Spleen (tissue), 11 donors: ENCODE results near the gene FSTL4. TPM values are rescaled to one million over a fixed set of nuclear protein-coding genes. Genes with fewer than 3 reads are reported as not detected.

Experiments used
- DNase-seq: peaks from one replicate; pipeline ENCODE4 v3.0.0-alpha.2; 2020
- H3K27ac ChIP-seq, 8 donors: fragments of 200-600 bp; sonication (generic) in 7 of 8; 1 replicate in 4 of 8; 2 replicates in 4 of 8; pipeline versions ENCODE4 v1.5.0 to v1.8.0; 2016 to 2021; ENCODE audit warnings: inconsistent platforms in 4 of 8, mild to moderate bottlenecking in 4 of 8, moderate library complexity in 1 of 8
- H3K27me3 ChIP-seq, 7 donors: fragments of 200-600 bp; sonication (generic) in 6 of 7; replicated peaks in 1 of 7; 1 replicate in 4 of 7; 2 replicates in 3 of 7; pipeline versions ENCODE4 v1.5.0 to v1.8.0; 2016 to 2021; ENCODE audit warnings: inconsistent platforms in 3 of 7, mild to moderate bottlenecking in 1 of 7
- H3K36me3 ChIP-seq, 6 donors: fragments of 200-600 bp; sonication (generic) in 5 of 6; 1 replicate in 4 of 6; 2 replicates in 2 of 6; pipeline versions ENCODE4 v1.5.0 to v1.8.0; 2016 to 2021; ENCODE audit warnings: inconsistent platforms in 2 of 6
- H3K4me1 ChIP-seq, 6 donors: fragments of 200-600 bp; sonication (generic) in 5 of 6; 1 replicate in 3 of 6; 2 replicates in 3 of 6; pipeline versions ENCODE4 v1.5.0 to v1.8.0; 2016 to 2021; ENCODE audit warnings: inconsistent platforms in 3 of 6
- H3K4me3 ChIP-seq, 8 donors: fragments of 200-600 bp; sonication (generic) in 7 of 8; 1 replicate in 4 of 8; 2 replicates in 4 of 8; pipeline versions ENCODE4 v1.5.0 to v1.8.0; 2016 to 2021; ENCODE audit warnings: inconsistent platforms in 4 of 8, mild to moderate bottlenecking in 4 of 8, moderate library complexity in 2 of 8
- H3K9me3 ChIP-seq, 8 donors: fragments of 200-600 bp; sonication (generic) in 7 of 8; 1 replicate in 4 of 8; 2 replicates in 4 of 8; pipeline versions ENCODE4 v1.5.0 to v1.8.0; 2016 to 2021; ENCODE audit warnings: inconsistent platforms in 4 of 8
- POLR2A ChIP-seq, 3 donors: fragments of 450-650 bp; IDR thresholded peaks; one replicate each; pipeline ENCODE4 v1.5.1; 2017; ENCODE audit warnings: antibody characterized with exemption in 3 of 3, mild to moderate bottlenecking in 1 of 3
- POLR2AphosphoS5 ChIP-seq, 3 donors: sonication (generic); formaldehyde crosslinking; IDR thresholded peaks; one replicate each; pipeline ENCODE4 v1.5.1; 2017; ENCODE audit warnings: antibody characterized with exemption in 3 of 3
- WGBS, 5 donors: extraction: QIAGEN DNeasy Blood & Tissue Kit in 3 of 5; methylation state at CpG; one replicate each; pipeline versions ENCODE4 v1.1.5 to v1.1.7; 2013 to 2018; 5-methylcytosine and 5-hydroxymethylcytosine counted together
- intact Hi-C: fragments of 100-400 bp; cut with DNase I; formaldehyde crosslinking; loops from one replicate; pipeline ENCODE4 v1.15.0; 2023; ENCODE audit warnings: low total_unique reads
- polyA plus RNA-seq, 3 donors: library from polyadenylated mRNA; stranded (reverse); fragments of 200-250 nt; gene quantifications; one replicate each; pipeline ENCODE4 v1.2.1, GENCODE V29; 2013
- total RNA-seq, 7 donors: library from RNA; depleted of rRNA in 3 of 7; stranded (reverse); fragments of >200 nt in 3 of 7; fragmentation: NEBNext Ultra II Directional in 4 of 7; extraction: Animal tissue kit (Norgen Biotek cat#: 25700) in 4 of 7; gene quantifications; one replicate each; pipeline versions ENCODE4 v1.1.0 to v1.2.1, GENCODE V29; 2016 to 2021
- TF ChIP-seq, protein P1 (sequence below), 11 experiments: fragments of 200-600 bp in 7 of 11; fragments of 450-650 bp in 4 of 11; sonication (generic) in 4 of 11; IDR thresholded peaks in 8 of 11; conservative IDR thresholded peaks in 3 of 11; 1 replicate in 7 of 11; 2 replicates in 4 of 11; pipeline versions ENCODE4 v1.4.0 to v1.8.0; 2016 to 2021; ENCODE audit warnings: antibody characterized with exemption in 11 of 11, inconsistent platforms in 4 of 11, mild to moderate bottlenecking in 1 of 11
- donor health status: healthy with polysubstance abuse.
- donor health status: DM: no; HTN: no; CAD: no; lungs with moderate emphysema.
- donor health status: DM: no; HTN: no; CAD: no.
- donor health status: Bipolar disorder and iron deficiency.
- donor health status: healthy.
- donor health status: DM: no; HTN: no; CAD: no.
- donor health status: DM: yes; HTN: yes; CAD: no.

Gene FSTL4
- total and polyA plus RNA-seq, 10 donors: under 0.01 to 1.0 (median 0.37) TPM; not detected in 4

DNA sequence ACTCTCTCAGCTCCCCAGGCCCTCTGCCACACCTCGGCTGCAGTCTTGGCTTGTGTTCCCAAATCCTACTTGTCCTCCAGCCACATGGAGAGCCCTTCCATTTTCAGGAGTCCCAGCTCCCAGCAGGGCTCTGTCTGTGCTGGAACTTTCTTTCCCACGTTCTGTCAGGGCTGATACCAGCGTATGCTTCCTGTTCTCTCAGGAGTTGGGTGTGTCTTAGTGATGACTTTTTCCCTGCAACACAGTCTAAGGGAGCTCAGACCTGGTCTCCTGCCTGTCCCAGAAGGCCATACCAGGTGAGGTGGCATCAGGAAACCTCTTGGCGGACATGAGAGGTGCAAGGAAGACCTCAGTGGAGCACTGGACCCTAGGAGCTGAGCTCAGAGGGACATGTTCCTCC, 334.0 kb downstream of the FSTL4 start:
- Histone ChIP-seq H3K9me3 (no peaks in the 10 kb centered on the region), H3K27ac (no peak overlapping the region), H3K27me3 (no peaks in the 10 kb centered on the region), H3K36me3 (no peaks in the 10 kb centered on the region), H3K4me3 (no peak overlapping the region), H3K4me1 (no peaks in the 10 kb centered on the region)
- 61 to 76% (median 68%) methylated on average over 4 of the region's 4 CpGs for WGBS, 5 donors
- no peak for DNase-seq
- intact Hi-C loops: no loop called here
- TF ChIP-seq POLR2AphosphoS5 (IDR thresholded peaks at IDR 0.05): no peak
- TF ChIP-seq POLR2A (IDR thresholded peaks at IDR 0.05): no peak
- TF ChIP-seq, protein P1, sequence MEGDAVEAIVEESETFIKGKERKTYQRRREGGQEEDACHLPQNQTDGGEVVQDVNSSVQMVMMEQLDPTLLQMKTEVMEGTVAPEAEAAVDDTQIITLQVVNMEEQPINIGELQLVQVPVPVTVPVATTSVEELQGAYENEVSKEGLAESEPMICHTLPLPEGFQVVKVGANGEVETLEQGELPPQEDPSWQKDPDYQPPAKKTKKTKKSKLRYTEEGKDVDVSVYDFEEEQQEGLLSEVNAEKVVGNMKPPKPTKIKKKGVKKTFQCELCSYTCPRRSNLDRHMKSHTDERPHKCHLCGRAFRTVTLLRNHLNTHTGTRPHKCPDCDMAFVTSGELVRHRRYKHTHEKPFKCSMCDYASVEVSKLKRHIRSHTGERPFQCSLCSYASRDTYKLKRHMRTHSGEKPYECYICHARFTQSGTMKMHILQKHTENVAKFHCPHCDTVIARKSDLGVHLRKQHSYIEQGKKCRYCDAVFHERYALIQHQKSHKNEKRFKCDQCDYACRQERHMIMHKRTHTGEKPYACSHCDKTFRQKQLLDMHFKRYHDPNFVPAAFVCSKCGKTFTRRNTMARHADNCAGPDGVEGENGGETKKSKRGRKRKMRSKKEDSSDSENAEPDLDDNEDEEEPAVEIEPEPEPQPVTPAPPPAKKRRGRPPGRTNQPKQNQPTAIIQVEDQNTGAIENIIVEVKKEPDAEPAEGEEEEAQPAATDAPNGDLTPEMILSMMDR (IDR thresholded peaks at IDR 0.05 in 8 of 11, conservative IDR thresholded peaks at IDR 0.05 in 3 of 11): no peak

DNA sequence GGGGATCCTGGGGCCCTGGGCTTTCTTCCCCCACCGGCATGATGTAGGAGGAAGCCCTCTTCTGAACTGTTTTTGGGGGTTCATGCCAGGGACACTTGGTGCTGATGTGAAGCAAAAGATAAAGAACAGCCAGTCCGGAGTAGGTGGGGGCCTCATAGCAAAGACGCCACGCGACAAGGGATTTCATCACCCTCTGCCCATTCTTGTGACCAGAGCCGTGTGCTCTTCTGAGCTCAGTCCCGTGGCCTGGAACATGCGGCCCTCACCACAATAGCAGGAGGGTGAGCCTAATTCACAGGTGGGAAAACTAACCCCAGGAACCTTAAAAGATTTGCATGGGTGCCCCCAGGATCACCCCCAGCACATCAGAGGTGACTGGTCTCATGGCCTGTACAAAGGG, 334.6 kb downstream of the FSTL4 start:
- 70 to 96% (median 76%) methylated on average over 7 to 8 of the region's 8 CpGs for WGBS, 5 donors
- no peak for DNase-seq
- intact Hi-C loops: no loop called here
- no peaks in the 10 kb centered on the region for H3K27me3 ChIP-seq
- H3K4me1 ChIP-seq: no peaks in the 10 kb centered on the region
- no peaks in the 10 kb centered on the region for H3K9me3 ChIP-seq
- TF ChIP-seq POLR2AphosphoS5 (IDR thresholded peaks at IDR 0.05): no peak
- TF ChIP-seq POLR2A (IDR thresholded peaks at IDR 0.05): no peak
- TF ChIP-seq, protein P1 (IDR thresholded peaks at IDR 0.05 in 8 of 11, conservative IDR thresholded peaks at IDR 0.05 in 3 of 11): no peak
- no peaks in the 10 kb centered on the region for H3K36me3 ChIP-seq
- no peak overlapping the region for H3K27ac ChIP-seq
- H3K4me3 ChIP-seq: no peak overlapping the region

DNA sequence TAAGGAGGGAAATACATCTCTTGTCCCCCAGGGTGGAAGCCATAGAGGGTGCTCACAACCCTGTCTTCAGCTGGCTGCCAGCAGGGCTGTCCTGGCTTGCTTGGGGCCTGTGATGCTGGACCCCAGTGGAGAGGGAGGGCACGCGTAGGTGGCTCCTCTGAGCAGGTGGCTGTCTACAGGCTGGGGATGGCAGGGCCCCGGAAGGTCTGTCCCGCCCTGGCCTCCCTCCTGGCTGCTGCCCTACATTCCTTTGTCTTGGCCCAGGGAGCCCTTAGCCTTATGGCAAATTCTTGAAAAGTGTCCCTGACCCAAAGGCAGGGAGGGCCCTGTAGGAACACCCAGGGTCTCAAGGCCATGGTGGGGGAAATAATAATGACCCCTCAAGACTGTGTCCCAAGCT, 336.2 kb downstream of the FSTL4 start:
- H3K27ac ChIP-seq: no peak overlapping the region
- TF ChIP-seq POLR2AphosphoS5 (IDR thresholded peaks at IDR 0.05): no peak
- TF ChIP-seq POLR2A (IDR thresholded peaks at IDR 0.05): no peak
- TF ChIP-seq, protein P1 (IDR thresholded peaks at IDR 0.05 in 8 of 11, conservative IDR thresholded peaks at IDR 0.05 in 3 of 11): no peak
- intact Hi-C loops: no loop called here
- no peaks in the 10 kb centered on the region for H3K9me3 ChIP-seq
- no peaks in the 10 kb centered on the region for H3K4me1 ChIP-seq
- no peaks in the 10 kb centered on the region for H3K27me3 ChIP-seq
- DNase-seq: no peak
- 83 to 100% (median 92%) methylated on average over 2 to 4 of the region's 4 CpGs for WGBS, 5 donors
- no peaks in the 10 kb centered on the region for H3K36me3 ChIP-seq
- no peak overlapping the region for H3K4me3 ChIP-seq

DNA sequence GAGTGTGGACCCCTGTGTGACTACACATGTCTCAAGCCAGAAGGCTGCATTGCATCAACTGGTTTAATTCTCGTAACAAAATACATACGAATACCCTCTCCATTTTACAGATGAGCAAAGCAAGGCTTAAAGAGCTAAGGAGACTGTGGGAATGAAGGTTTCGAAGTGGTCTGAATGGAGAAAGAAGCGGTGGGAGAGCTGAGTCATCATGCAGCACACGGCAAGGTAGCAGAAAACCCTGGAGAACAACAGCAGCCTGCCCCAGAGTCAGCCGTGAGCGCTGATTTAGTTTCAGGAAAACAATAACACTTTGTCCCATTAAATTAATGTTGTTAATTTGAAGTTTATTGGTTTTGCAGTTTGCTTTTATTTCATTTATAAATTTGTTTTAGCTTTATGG, 336.7 kb downstream of the FSTL4 start:
- Histone ChIP-seq H3K36me3 (no peaks in the 10 kb centered on the region), H3K4me1 (no peaks in the 10 kb centered on the region), H3K4me3 (no peak overlapping the region), H3K9me3 (no peaks in the 10 kb centered on the region), H3K27me3 (no peaks in the 10 kb centered on the region), H3K27ac (no peak overlapping the region)
- WGBS, 5 donors: 91 to 98% (median 92%) methylated on average over 7 of the region's 7 CpGs
- intact Hi-C loops: no loop called here
- no peak for TF ChIP-seq POLR2AphosphoS5 (IDR thresholded peaks at IDR 0.05)
- TF ChIP-seq POLR2A (IDR thresholded peaks at IDR 0.05): no peak
- TF ChIP-seq, protein P1 (IDR thresholded peaks at IDR 0.05 in 8 of 11, conservative IDR thresholded peaks at IDR 0.05 in 3 of 11): no peak
- no peak for DNase-seq
